Activated T-cell treated with anti-CD3 and anti-CD28 coated beads for 48 hours (primary cell): ENCODE data around the gene DUS2.
"Not testable (repeated sequence)": the region's sequence is repeated elsewhere in the genome, so short reads cannot be mapped to it uniquely, and the experiment has no call there.

Source experiments
- DNase-seq: peaks from one replicate; pipeline ENCODE4 v3.0.0-alpha.2; 2020; ENCODE audit warnings: low read depth

DUS2 gene

DNA sequence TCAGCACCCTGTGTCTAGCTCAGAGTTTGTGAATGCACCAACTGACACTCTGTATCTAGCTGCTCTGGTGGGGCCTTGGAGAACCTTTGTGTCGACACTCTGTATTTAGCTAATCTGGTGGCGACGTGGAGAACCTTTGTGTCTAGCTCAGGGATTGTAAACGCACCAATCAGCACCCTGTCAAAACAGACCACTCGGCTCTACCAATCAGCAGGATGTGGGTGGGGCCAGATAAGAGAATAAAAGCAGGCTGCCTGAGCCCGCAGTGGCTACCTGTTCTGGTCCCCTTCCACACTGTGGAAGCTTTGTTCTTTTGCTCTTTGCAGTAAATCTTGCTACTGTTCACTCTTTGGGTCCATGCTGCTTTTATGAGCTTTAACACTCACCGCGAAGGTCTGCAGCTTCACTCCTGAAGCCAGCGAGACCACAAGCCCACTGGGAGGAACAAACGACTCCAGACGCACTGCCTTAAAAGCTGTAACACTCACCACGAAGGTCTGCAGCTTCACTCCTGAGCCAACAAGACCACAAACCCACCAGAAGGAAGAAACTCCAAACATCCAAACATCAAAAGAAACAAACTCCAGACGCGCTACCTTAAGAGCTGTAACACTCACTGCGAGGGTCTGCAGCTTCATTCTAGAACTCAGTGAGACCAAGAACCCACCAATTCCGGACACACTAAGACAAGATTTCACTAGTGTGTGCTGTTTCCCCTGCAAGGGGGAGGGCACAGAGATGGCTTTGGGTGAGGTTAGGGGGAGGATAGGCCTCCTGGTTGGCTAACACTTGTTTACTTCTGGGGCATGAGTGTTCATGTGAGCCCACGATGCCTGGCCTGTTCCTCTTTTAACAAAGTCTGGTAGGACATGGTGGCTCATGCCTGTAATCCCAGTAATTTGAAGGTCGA is 24.1 kb upstream of the DUS2 start, which contains the start of gene DPEP2:
TSS of gene DPEP2 (minus strand) at position 706 of the 910 bp plus-strand sequence. CDS start 6,272 bp downstream, outside the sequence.
- not testable (repeated sequence) for DNase-seq

DNA sequence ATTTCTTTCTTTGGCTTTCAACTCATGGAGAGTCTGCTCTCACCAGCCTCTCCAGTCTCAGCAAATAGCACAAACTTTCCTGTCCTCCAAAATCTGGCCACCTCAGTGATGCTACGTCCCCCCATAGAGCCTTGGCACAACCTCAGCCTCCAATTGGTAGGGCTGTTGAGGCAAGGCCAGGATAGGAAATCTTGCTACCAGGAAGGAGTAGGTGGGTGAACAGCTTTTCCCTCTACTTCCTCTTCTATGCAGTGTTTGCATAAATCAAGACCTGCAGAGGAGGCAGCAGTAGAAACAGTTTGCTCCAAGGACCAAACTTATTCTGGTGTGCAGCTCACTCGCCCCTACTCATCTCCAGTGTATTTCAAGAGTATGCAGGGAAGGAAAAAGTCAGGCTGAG is 23.1 kb upstream of the DUS2 start:
- no peak for DNase-seq

DNA sequence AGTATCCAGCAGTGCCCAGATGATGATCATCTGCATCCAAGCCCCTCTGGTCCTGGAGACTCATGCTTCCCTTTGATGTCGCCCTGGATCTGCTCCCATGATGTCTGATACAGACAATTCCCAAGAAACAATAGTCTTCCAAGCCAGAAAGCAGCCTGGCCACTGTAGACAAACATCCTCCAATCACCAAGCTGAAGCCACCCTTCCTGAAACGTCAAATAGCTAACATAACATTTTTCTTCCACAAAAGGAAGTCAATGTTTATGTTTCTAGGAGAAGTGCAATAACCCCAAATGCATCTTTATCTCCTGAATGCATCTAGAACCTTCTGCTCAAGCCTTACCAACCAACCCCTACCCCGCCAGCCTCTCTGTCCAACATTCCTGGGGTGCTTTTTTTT is 22.6 kb upstream of the DUS2 start:
- no peak for DNase-seq

DNA sequence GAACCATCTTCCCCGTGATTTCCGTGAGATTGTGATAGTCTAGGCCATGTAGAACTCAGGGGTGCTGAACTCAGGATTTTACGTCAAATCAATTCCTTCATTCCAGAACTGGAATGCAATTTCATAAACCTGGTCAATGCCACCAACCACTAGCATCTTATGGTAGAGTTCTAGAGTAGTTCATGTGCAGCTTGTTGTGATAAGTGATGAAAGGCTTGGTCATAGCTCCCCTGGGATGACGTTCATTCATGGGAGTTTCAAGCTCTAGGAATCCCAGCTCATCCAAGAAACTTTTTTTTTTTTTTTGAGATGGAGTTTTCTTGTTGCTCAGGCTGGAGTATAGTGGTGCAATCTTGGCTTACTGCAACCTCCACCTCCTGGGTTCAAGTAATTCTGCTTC is 20.1 kb upstream of the DUS2 start:
- no peak for DNase-seq

DNA sequence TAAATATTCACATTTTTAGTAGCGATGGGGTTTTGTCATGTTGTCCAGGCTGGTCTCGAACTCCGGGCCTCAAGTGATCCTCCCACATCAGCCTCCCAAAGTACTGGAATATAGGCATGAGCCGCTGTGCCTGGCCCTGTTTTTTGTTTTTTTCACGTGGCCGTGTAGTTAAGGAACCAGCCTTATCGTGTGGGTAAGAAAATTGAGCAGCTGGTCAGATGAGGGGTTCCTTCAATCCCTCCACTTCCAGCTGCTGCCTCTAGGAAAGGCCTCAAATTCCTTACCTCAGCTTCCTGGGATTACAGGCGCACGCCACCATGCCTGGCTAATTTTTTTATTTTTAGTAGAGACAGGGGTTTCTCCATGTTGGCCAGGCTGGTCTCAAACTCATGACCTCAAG is 17.9 kb upstream of the DUS2 start:
- DNase-seq: no peak

DNA sequence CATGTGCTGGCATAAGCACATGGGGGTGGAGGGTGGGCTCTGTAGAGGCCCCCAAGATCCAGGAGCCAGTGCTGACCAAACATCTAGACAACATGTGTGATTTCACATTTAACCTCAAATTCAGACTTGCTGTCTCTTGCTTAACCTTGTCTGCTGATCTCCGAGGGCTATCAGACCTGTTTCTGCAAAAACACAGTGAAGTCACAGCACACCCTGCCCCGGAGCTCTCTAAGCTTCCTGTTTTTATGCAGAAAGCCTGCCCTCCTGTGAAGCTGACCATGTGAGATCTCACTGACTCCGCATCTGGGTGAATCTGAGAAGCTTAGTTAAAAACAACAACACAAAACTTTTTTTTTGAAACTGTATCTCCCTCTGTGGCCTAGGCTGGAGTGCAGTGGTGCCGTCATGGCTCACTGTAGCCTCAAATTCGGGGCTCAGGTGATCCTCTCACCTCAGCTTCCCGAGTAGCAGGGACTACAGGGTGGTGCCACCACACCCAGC is 17.2 kb upstream of the DUS2 start:
- no peak for DNase-seq

DNA sequence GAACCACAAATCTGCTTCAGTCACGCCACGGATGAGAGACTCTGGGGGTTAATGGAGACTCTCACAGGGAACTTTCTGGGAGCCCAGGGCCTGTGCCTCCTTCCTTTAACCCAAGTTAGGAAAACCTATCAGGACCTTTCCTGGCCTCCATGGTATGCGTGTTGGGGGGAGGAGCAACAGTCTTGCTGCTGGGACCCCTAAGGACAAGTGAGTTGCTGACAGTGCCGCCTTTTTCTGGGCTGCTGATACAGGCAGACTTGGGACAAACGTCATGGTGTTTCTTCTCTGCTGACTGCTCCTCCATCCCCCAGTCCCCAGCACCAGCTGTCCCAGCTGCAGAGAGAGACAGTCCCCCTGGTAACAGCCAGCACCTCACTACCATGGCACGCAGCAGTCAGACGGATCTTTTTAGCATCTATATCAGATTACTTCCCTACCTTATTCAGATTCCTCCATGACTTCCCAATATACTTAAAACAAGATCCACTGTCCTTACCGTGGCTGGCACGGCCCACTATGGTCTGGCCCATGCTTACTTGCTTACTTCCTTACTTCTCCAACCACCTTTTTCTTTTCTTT is 13.8 kb upstream of the DUS2 start:
- DNase-seq: no peak

DNA sequence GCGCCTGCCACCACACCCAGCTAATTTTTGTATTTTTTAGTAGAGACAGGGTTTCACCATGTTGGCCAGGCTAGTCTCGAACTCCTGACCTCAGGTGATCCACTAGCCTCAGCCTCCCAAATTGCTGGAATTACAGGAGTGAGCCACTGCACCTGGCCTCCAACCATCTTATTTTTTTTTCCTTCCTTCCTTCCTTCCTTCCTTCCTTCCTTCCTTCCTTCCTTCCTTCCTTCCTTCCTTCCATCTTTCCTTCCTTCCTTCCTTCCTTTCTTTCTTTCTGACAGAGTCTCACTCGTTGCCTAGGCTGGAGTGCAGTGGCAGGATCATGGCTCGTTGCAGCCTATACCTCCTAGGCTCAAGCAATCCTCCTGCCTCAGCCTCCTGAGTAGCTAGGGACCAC is 13.2 kb upstream of the DUS2 start:
- DNase-seq: not testable (repeated sequence)

DNA sequence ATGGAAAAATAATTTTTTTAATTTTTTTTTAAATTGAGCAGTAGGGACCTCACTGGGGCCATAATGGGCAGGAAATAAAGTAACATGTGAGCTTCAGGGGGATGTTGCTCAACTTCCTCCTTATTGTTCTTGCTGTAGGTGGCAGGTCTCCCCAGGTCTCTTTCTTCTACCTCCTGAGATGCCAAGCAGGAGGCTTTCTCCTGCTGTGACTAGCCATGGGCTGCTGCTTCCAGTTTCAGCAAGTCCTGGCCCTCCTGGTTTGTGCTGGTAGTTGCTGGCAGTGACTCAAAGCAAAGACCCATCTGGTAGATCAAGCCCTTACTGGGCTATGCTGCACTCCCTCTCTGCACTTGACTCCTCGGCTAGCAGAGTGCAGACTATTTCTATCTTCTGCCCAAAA is 9.6 kb upstream of the DUS2 start:
- no peak for DNase-seq

DNA sequence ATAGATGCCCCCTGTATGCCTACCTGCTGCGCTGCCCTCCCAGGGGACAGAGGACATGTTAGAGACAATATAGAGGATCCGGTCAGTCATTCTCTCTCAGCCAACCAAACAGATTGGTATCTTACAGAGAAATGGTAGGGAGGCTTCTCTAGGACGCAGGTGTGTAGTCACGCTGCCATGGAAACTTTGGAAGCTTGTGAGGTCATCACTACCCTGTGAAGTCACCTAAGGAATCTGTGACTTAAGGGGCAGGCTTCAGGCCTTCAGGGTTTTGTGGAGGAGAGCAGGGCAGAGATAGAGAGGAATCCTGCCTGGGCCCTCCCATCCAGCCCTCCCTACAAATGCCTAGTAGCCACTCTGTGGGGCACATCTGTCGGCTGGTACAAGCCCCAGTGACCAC is 7.4 kb upstream of the DUS2 start, which contains the start of gene DPEP2NB:
TSS of gene DPEP2NB (minus strand) at position 231 of the 400 bp plus-strand sequence. CDS start at position 90, 141 bp downstream.
- DNase-seq: no peak

DNA sequence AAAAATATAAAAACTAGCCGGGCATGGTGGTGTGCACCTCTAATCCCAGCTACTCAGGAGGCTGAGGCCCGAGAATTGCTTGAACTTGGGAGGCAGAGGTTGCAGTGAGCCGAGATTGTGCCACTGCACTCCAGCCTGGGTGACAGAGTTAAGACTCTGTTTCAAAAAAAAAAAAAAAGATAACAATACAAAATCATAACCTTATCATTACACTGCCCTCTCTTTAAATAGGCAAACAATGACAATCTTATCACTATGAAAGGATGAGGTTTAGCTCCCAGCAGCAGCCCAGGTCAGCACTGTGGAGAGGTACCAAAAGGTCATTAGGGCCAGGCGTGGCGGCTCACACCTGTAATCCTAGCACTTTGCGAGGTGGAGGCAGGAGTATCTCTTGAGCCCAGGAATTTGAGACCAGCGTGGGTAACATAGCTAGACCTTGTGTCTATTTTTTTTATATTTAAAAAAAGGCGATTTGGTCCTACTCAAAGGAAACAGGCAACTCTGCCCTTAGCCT is 3.9 kb upstream of the DUS2 start:
- DNase-seq: no peak

DNA sequence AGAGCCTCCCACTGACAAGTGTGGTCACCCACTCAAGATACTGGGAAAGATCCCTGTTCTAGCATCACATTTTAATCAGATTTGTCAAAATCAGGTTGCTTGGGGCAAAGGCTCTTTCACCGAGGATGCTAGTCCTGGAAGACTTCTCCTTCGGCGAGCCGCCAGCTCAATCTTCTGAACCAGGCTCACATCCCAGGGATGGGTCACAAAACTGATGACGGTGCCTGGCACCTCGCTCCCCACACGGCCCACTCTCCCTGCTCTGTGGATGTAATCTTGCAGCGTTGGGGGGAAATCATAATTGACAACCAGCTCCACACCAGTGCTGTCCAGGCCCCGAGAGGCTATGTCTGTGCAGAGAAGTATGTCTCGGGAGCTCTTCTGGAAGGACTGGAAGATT is 1.6 kb upstream of the DUS2 start:
- DNase-seq: no peak

DNA sequence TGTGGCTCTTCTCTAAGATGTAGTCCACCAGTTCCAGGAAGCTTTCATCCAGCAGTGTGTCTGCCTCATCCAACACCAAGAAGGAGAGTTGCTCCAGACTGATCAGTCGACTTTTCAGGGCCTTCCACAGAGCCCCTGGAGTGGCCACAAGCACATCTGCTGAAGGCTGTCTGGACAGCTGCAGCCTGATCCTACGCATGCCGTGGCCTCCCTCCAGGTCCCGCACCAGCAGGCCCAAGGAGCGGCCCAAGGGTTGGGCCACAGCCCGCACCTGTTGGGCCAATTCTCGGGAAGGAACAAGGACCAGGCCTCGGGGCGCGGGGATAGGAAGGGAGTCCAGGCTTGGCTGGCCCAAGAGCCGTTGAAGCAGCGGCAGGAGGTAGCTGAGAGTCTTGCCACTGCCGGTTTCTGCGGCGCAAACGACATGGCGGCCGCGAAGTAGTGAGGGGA is 781 bp upstream of the DUS2 start:
- DNase-seq: no peak

DNA sequence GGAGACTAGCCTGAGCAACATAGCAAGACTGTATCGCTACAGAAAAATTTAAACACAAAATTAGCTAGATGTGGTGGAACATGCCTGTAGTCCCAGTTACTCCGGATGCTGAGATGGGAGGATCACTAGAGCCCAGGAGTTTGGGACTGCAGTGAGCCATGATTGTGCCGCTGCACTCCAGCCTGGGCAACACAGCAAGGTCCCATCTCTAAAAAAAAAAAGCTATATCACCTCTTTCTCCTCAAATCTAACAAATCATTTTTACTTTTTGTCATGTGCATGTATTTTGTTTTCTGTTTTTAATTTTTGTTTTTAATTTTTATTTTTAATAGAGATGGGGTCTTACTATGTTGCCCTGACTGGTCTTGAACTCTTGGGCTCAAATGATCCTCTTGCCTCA is 5.9 kb downstream of the DUS2 start:
- no peak for DNase-seq

DNA sequence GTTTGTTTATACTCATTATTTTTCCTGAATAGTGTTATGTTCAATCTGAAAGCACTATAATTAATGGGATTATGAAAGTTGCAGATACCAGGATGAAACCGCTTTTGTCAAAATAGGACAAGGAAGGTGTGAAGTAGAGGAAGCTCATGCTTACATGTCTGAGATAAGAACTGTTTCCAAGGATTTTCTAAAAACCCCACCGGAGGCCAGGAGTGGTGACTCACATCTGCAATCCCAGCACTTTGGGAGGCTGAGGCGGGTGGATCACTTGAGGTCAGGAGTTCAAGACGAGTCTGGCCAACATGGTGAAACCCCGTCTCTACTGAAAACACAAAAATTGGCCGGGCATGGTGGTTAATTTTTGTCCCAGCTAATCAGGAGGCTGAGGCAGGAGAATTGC is 7.0 kb downstream of the DUS2 start:
- DNase-seq: not testable (repeated sequence)

DNA sequence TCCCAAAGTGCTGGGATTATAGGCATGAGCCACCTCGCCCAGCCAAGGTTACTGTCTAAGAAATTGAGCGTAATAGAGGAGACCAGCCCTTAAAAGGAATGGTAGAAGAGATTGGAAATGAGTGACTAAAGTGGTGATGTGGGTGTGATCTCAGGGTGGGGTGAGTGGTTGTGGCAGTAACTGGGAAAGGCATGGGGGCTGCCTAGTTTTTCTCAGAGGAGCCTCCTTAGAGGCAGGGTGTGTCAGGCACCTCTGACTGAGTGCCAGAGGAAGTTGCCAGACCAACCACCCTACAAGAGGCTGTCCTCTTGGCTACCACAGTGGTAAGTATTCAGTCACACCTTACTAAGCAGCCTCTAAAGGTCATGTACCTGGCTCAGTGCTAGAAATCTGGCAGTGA is 8.9 kb downstream of the DUS2 start:
- no peak for DNase-seq

DNA sequence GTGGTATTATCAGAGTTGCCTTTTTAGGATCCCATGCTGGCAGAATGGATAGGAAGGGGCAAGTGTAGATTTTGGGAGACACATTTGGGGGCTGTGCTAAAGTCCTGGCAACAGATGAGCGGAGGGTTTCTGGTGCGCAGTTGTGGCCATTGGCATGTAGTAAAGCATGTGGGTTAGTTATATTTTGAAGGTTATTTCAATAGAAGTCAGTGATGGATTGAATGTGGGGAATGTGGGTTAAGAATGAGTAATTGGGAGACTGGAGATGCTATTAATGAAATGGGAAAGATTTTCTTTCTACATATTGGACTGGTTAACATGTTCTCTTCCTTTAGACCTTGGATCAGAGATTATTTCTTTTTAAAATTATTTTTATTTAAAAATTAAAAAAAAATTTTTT is 10.0 kb downstream of the DUS2 start:
- no peak for DNase-seq

DNA sequence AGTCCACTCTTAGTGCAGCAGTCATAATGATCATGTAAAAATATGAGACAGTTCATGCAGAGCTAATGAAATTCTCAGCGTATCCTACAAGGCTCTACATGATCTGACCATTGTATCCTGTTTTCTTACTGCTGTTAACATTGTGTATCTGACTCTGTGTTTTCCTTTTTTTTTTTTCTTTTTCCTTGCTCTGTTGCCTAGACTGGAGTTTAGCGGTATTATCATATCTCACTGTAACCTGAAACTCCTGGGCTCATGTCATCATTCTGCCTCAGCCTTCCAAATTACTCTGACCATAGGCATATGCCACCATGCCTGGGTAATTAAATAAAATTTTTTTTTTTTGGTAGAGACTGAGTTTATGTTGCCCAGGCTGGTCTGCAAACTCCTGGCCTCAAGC is 12.1 kb downstream of the DUS2 start:
- DNase-seq: no peak

DNA sequence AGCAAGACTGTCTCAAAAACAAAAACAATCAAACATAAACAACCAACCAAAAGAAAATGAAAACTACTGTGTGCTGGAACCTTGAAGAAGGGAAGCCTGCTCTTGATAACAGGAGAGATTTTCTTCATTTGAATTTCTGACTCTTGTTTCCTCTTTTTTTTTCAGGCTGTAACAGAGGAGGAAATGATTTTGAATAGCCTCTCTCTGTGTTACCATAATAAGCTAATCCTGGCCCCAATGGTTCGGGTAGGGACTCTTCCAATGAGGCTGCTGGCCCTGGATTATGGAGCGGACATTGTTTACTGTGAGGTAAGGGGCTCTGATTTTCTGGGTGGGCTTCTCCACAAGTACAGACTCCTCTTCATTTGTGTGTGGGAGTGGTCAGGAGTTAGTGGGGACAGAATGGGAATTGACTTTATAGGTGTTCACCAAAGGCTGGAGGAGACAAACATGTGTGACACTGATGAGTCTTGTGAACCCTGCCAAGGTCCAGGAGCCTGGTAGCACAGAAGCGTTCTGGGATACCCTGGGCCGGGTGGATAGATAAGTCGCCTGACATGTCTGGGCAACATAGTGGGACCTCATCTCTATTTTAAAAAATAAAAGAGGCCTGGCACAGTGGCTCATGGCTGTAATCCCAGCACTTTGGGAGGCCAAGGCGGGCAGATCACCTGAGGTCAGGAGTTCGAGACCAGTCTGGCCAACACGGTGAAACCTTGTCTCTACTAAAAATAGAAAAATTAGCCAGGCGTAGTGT is 14.9 kb downstream of the DUS2 start:
- DNase-seq: no peak

DNA sequence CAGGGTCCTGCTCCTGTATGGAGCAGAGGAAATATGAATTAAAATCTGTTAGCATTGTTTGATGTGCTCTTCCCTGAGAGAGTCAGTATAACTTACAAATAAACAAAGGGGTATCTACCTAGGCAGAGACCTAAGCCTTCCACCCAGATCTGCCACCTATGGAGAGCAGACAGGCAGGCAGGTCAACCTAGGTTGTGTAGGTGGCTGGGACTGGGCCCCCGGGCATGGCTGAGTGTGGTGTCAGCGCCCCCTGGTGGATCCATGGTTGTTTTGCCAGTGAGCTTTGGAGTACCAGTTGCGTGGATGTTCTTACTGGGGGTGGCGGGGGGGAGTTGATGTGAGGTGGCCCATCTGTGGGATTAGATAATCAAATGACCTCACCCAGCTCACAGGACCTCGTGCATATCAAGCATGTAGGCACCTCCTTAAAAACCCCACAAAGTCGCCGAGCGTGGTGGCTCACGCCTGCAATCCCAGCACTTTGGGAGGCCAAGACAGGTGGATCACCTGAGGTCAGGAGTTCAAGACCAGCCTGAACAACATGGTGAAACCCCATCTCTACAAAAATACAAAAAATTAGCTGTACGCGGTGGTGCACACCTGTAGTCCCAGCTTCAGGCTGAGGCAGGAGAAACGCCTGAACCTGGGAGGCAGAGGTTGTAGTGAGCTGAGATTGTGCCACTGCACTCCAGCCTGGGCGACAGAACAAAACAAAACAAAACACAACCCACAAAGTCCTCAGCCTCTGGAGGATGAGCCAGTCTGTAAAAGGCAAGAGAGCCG is 17.6 kb downstream of the DUS2 start:
- peak; percentile 83 for DNase-seq

DNA sequence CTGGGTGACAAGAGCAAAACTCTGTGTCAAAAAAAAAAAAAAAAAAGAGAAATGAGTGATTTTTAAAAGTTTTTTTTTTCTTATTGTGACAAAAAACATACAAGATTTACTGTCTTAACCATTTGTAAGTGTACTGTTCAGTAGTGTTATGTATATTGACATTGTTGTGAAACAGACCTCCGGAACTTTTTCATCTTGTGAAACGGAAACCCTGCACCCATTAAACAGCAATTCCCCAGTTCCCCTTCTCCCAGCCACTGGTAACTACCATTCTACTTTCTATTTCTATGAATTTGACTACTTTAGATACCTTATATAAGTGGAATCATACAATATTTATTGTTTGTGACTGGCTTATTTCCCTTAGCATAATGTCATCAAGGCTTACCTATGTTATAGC is 18.7 kb downstream of the DUS2 start:
- no peak for DNase-seq
